Measurements from ENCODE around the gene ZNF697.

GRCh38 chr1:119633575-119633974 is 14.5 kb downstream of the ZNF697 start:
- TF ChIP-seq EP300 (IDR thresholded peaks at IDR 0.05; ENCODE audit: borderline replicate concordance) (no peak), TAF1 (IDR thresholded peaks at IDR 0.05; ENCODE audit: low read depth) (no peak), CREB1 (IDR thresholded peaks at IDR 0.05; ENCODE audit: low read depth) (no peak), MAX (IDR thresholded peaks at IDR 0.05) (no peak), YY1 (IDR thresholded peaks at IDR 0.05; ENCODE audit: low read depth) (no peak), CEBPB (IDR thresholded peaks at IDR 0.05) (no peak), REST (IDR thresholded peaks at IDR 0.05; ENCODE audit: low read depth) (no peak), NFIC (IDR thresholded peaks at IDR 0.05) (no peak), RAD21 (IDR thresholded peaks at IDR 0.05; ENCODE audit: low read depth) (no peak), EGR1 (IDR thresholded peaks at IDR 0.05) (no peak), ZBTB7A (IDR thresholded peaks at IDR 0.05; ENCODE audit: low read depth) (no peak), FOXM1 (IDR thresholded peaks at IDR 0.05; ENCODE audit: borderline replicate concordance, low read depth) (no peak)

Data from Ishikawa (cell line).